K562 (cell line): ENCODE data around the gene ZFP42. TPM values are rescaled to one million over a fixed set of nuclear protein-coding genes. Genes with fewer than 3 reads are reported as not detected.
A peak's percentile ranks its signal among the peaks of the same experiment; 100 is the strongest.

Experiments used
- ATAC-seq: fragments of 200-7000 bp; cut with Tn5 transposase; 3 replicates; pipeline ENCODE4 v1.9.1; 2020; ENCODE audit warnings: moderate library complexity
- Bru-seq: library from RNA; stranded (reverse); fragments of 400-500 nt; gene quantifications from one replicate; lab custom pipeline; 2021; lab: Mats Ljungman, UMichigan
- BruChase-seq, 2 experiments: library from RNA; stranded (reverse); fragments of 400-500 nt; gene quantifications; one replicate each; lab custom pipeline; 2021; lab: Mats Ljungman, UMichigan
- BruUV-seq: library from RNA; stranded (reverse); fragments of 400-500 nt; replicated peaks from 2 replicates; lab custom pipeline; 2021; lab: Mats Ljungman, UMichigan
- CTCF ChIA-PET: fragments of 300-600 bp; formaldehyde crosslinking; extraction: SDS; loops from one replicate; lab custom pipeline; 2021; ENCODE audit warnings: low intra/inter-chr PET ratio; lab: Yijun Ruan, JAX
- POLR2A ChIA-PET: fragments of 300-600, 350-650 bp; sonication (Branson Sonifier 250); formaldehyde crosslinking; extraction: SDS; loops from one replicate; lab custom pipeline; 2021; ENCODE audit warnings: antibody characterized with exemption, inconsistent platforms; lab: Yijun Ruan, JAX
- DNase-seq, 4 experiments: peaks; one replicate each; pipeline versions ENCODE4 v3.0.0 to v3.0.0-alpha.2; 2011 to 2018; ENCODE audit warnings: low spot score in 3 of 4, mixed read lengths in 3 of 4; ENCODE audit errors: extremely low read depth in 1 of 4
- FAIRE-seq: peaks from 2 replicates; lab custom pipeline; 2011; peaks lifted over from hg19 to GRCh38; lab: Jason Lieb, UNC
- H2AFZ ChIP-seq: 2 replicates; pipeline ENCODE4 v1.6.0; 2011; ENCODE audit warnings: low read depth, low read length, control low read depth, inconsistent platforms
- H3K27ac ChIP-seq: fragments of 200-600 bp; 3 replicates; pipeline ENCODE4 v1.8.0; 2011; ENCODE audit warnings: low read depth, mild to moderate bottlenecking, control low read depth, inconsistent platforms, low read length, moderate library complexity, mixed read lengths; ENCODE audit errors: extremely low read depth
- H3K27me3 ChIP-seq, 2 experiments: fragments of 300-600 bp in 1 of 2; 2 replicates in 1 of 2; 3 replicates in 1 of 2; pipeline versions ENCODE4 v1.6.0 to v1.8.0; 2011; ENCODE audit warnings: inconsistent platforms in 2 of 2, low read length in 2 of 2, mild to moderate bottlenecking in 1 of 2, mixed read lengths in 1 of 2, moderate library complexity in 1 of 2; ENCODE audit not compliant: control insufficient read depth in 2 of 2, insufficient read depth in 2 of 2
- H3K36me3 ChIP-seq: fragments of 300-600 bp; 3 replicates; pipeline ENCODE4 v1.8.0; 2011; ENCODE audit warnings: mild to moderate bottlenecking, low read length, inconsistent platforms; ENCODE audit not compliant: control insufficient read depth, insufficient read depth
- H3K4me1 ChIP-seq, 2 experiments: fragments of 200-600 bp in 1 of 2; replicated peaks in 1 of 2; 2 replicates in 1 of 2; 3 replicates in 1 of 2; pipeline versions ENCODE4 v1.5.1 to v1.8.0; 2011; ENCODE audit warnings: inconsistent platforms in 2 of 2, low read length in 2 of 2, mild to moderate bottlenecking in 1 of 2, mixed read lengths in 1 of 2, moderate library complexity in 1 of 2; ENCODE audit not compliant: control insufficient read depth in 2 of 2, insufficient read depth in 2 of 2
- H3K4me2 ChIP-seq: 2 replicates; pipeline ENCODE4 v1.6.1; 2011; ENCODE audit warnings: low read length, control low read depth, inconsistent platforms, mixed read lengths; ENCODE audit not compliant: insufficient read depth
- H3K4me3 ChIP-seq: fragments of 200-600 bp; sonication (generic), shearing (Covaris generic); 2 replicates; pipeline ENCODE4 v1.5.1; 2016; ENCODE audit warnings: control low read depth, inconsistent platforms
- H3K79me2 ChIP-seq: fragments of 200-600 bp; 3 replicates; pipeline ENCODE4 v1.8.0; 2011; ENCODE audit warnings: low read length, inconsistent platforms; ENCODE audit not compliant: control insufficient read depth, insufficient read depth
- H3K9ac ChIP-seq, 2 experiments: 2 replicates each; pipeline versions ENCODE4 v1.6.0 to v1.6.1; 2011; ENCODE audit warnings: low read depth in 2 of 2, low read length in 2 of 2, control low read depth in 1 of 2, inconsistent platforms in 1 of 2, mild to moderate bottlenecking in 1 of 2, mixed read lengths in 1 of 2; ENCODE audit not compliant: insufficient read depth in 1 of 2
- H3K9me1 ChIP-seq: one replicate; pipeline ENCODE4 v1.6.0; 2011; ENCODE audit warnings: inconsistent platforms, mild to moderate bottlenecking, low read length, moderate library complexity; ENCODE audit not compliant: control insufficient read depth, insufficient read depth
- H3K9me3 ChIP-seq: replicated peaks from 2 replicates; pipeline ENCODE4 v1.5.1; 2011; ENCODE audit warnings: low read depth, low read length, inconsistent platforms; ENCODE audit not compliant: control insufficient read depth, insufficient read depth
- H4K20me1 ChIP-seq: replicated peaks from 2 replicates; pipeline ENCODE4 v1.6.1; 2011; ENCODE audit warnings: low read length, inconsistent platforms, mixed read lengths; ENCODE audit not compliant: control insufficient read depth, insufficient read depth
- CBX3 ChIP-seq, 2 experiments: IDR thresholded peaks; 1 replicate in 1 of 2; 2 replicates in 1 of 2; pipeline ENCODE4 v1.6.1; 2012; ENCODE audit warnings: inconsistent platforms in 2 of 2, low read length in 2 of 2, borderline replicate concordance in 1 of 2, control low read depth in 1 of 2
- PPARD ChIP-seq: fragments of 250-450 bp; sonication (Bioruptor Pico); IDR thresholded peaks from 2 replicates; pipeline ENCODE4 v1.8.0; 2022; ENCODE audit warnings: inconsistent platforms, mild to moderate bottlenecking, moderate library complexity
- SMARCE1 ChIP-seq: fragments of 450-650 bp; IDR thresholded peaks from 2 replicates; pipeline ENCODE4 v1.7.1; 2016; ENCODE audit warnings: mild to moderate bottlenecking
- ZNF140 ChIP-seq: fragments of 250-450 bp; sonication (Bioruptor Pico); IDR thresholded peaks from 2 replicates; pipeline ENCODE4 v1.8.0; 2021; ENCODE audit warnings: moderate library complexity, mild to moderate bottlenecking, inconsistent platforms
- ZNF717 ChIP-seq: fragments of 250-450 bp; sonication (Bioruptor Pico); IDR thresholded peaks from 2 replicates; pipeline ENCODE4 v1.5.0; 2021
- WGBS: fragments of 100-300 bp; shearing (Covaris generic); methylation state at CpG from one replicate; pipeline ENCODE4 v1.1.6; 2016; ENCODE audit warnings: low coverage, mixed read lengths; ENCODE audit not compliant: insufficient coverage; ENCODE audit errors: missing lambda C conversion rate; 5-methylcytosine and 5-hydroxymethylcytosine counted together
- in situ Hi-C: fragments of 300-500 bp; cut with MboI; formaldehyde crosslinking; loops from 4 replicates; pipeline ENCODE4 v1.15.0; 2018; ENCODE audit warnings: inconsistent platforms, mixed read lengths
- intact Hi-C: fragments of 100-400 bp; cut with micrococcal nuclease; formaldehyde crosslinking; loops from 2 replicates; pipeline ENCODE4 v1.14.2; 2022
- long read RNA-seq, 3 experiments: library from polyadenylated mRNA in 2 of 3; library from RNA in 1 of 3; unstranded in 2 of 3; stranded (forward) in 1 of 3; transcript quantifications; one replicate each; pipeline ENCODE4 v2.0.0, GENCODE V29; 2019 to 2022
- polyA minus RNA-seq, 3 experiments: library from RNA; depleted of rRNA, polyadenylated mRNA; stranded (reverse); fragments of >200 nt; gene quantifications; 2 replicates each; pipeline ENCODE4 v1.2.3, GENCODE V29; 2011
- polyA plus RNA-seq, 8 experiments: library from polyadenylated mRNA; depleted of rRNA in 4 of 8; stranded (reverse) in 5 of 8; unstranded in 3 of 8; fragments of >200 nt; fragmentation: Nextera tagmentation in 2 of 8; fragmentation: Illumina TruSeq in 1 of 8; extraction: Ambion mirVana in 2 of 8; extraction: Trizol in 1 of 8; gene quantifications; 2 replicates each; pipeline versions ENCODE4 v1.2.1 to v1.2.3, GENCODE V29; 2011 to 2014; ENCODE audit warnings: inconsistent platforms in 1 of 8, missing spikeins in 1 of 8
- total RNA-seq, 7 experiments: library from RNA; depleted of rRNA in 6 of 7; stranded (reverse); fragments of >200 nt in 6 of 7; fragmentation: Illumina TruSeq in 2 of 7; extraction: Trizol in 2 of 7; gene quantifications; 2 replicates each; pipeline versions ENCODE4 v1.2.1 to v1.2.3, GENCODE V29; 2011 to 2021; ENCODE audit warnings: low replicate concordance in 1 of 7
- TF ChIP-seq, protein P1 (sequence below): fragments of 250-450 bp; sonication (Bioruptor Pico); IDR thresholded peaks from 2 replicates; pipeline ENCODE4 v1.4.0; 2020

Gene ZFP42
- total RNA-seq (2011; cell fraction: chromatin; rRNA removed; ENCODE audit: low replicate concordance): 0.14 and 0.18 TPM in 2 replicates
- total RNA-seq (2011; cell fraction: nucleolus; rRNA removed): 0.26 TPM in 1 of 2 replicates, not detected in the other
- 0.22 TPM in 1 of 2 replicates, not detected in the other for total RNA-seq (2011; cell fraction: nucleoplasm; rRNA removed)
- total RNA-seq (2014; rRNA removed) (0.09 and 0.12 TPM in 2 replicates), total RNA-seq (2014; rRNA removed; fragmentation: Illumina TruSeq; extraction: Trizol) (0.13 and 0.18 TPM in 2 replicates), total RNA-seq (2015; rRNA removed; fragmentation: Illumina TruSeq; extraction: Trizol) (0.08 and 0.18 TPM in 2 replicates), total RNA-seq (2021) (0.20 and 0.31 TPM in 2 replicates), polyA plus RNA-seq (2011; rRNA removed) (0.49 and 0.64 TPM in 2 replicates), polyA plus RNA-seq (2014; fragmentation: Illumina TruSeq; extraction: Trizol) (0.17 and 0.21 TPM in 2 replicates), polyA plus RNA-seq (2014; fragmentation: Nextera tagmentation; extraction: Ambion mirVana) (under 1 TPM; 0.15 to 0.27 TPM), polyA plus RNA-seq (2014; rRNA removed) (0.08 and 0.41 TPM in 2 replicates), polyA minus RNA-seq (2011; rRNA and poly(A)+ RNA removed) (0.35 and 0.69 TPM in 2 replicates), Bru-seq, nascent RNA (percentile 38 among the genes with signal in this experiment), BruChase-seq, experiment 1, labeled RNA remaining after a 2-hour chase (percentile 22 among the genes with signal in this experiment), BruChase-seq, experiment 2, labeled RNA remaining after a 6-hour chase (percentile 24 among the genes with signal in this experiment)
- 0.28 and 0.31 TPM in 2 replicates for polyA plus RNA-seq (2011; cell fraction: cytosol; rRNA removed)
- polyA plus RNA-seq (2011; cell fraction: nucleus; rRNA removed): 0.10 and 0.11 TPM in 2 replicates
- 0.03 and 0.10 TPM in 2 replicates for polyA plus RNA-seq (2012)
- 0.57 TPM in 1 of 2 replicates, not detected in the other for polyA minus RNA-seq (2011; cell fraction: cytosol; rRNA and poly(A)+ RNA removed)
- polyA minus RNA-seq (2011; cell fraction: nucleus; rRNA and poly(A)+ RNA removed): 0.13 and 0.22 TPM in 2 replicates
- long read RNA-seq, experiment 1, partial matches to known transcripts: 0 of 1 reads
- long read RNA-seq, experiment 1, other reads (novel, unspliced or antisense): 1 of 1 reads
- long read RNA-seq, experiment 2: 0 reads
- long read RNA-seq, experiment 3: 0 reads

DNA sequence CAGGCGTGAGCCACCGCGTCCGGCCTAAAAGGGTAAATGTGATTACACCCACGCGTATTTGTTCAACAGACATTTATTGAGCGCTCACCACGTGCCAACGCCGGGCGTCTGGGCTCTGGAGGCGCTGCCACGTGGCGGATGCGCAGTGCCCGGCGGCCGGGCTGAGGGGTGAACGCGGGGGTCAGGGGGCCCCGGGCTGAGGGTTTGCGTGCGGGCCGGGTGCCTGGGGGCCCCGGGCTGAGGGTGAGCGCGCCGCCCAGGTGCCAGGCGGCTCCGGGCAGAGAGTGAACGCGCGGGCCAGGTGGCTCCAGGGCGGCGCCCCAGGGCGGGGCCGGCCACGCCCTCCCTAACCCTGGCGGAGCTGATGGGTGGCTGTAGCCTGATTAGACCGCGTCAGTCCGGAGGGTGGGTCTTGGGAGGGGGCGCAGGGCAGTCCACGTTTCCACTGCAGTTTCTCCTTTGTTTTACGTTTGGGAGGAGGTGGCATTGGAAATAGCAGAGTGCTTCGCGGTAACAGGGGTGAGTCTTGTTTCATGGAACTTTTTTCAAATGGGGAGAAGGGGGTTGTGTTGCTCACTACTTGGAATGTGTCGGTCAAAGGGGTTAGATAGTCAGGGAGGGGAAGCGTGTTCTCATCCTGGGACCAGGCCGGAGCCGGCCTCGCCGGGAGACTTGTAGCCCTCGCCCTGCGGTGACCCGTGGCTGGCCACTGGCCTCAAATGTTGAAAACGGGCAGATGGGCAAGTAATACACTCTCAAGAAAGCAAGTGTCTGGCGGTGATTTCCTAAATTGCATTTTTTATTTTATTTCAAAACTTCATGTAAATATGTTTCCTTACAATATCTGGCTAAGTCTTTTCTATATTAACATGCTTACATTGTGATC lies at the start of gene ZFP42:
Gene ZFP42 (plus strand): TSS at position 450 of the 886 bp plus-strand sequence. CDS start 7,037 bp downstream, outside the sequence.
- no peaks in the 10 kb centered on the region for H3K9me1 ChIP-seq
- DNase-seq (no peak), ATAC-seq (0 out of 3 replicates have a peak, but pooled peaks have one; percentile 26), FAIRE-seq (no peak)
- in situ Hi-C loops: no loop called here
- POLR2A ChIA-PET: no interaction called here
- TF ChIP-seq, protein P1, sequence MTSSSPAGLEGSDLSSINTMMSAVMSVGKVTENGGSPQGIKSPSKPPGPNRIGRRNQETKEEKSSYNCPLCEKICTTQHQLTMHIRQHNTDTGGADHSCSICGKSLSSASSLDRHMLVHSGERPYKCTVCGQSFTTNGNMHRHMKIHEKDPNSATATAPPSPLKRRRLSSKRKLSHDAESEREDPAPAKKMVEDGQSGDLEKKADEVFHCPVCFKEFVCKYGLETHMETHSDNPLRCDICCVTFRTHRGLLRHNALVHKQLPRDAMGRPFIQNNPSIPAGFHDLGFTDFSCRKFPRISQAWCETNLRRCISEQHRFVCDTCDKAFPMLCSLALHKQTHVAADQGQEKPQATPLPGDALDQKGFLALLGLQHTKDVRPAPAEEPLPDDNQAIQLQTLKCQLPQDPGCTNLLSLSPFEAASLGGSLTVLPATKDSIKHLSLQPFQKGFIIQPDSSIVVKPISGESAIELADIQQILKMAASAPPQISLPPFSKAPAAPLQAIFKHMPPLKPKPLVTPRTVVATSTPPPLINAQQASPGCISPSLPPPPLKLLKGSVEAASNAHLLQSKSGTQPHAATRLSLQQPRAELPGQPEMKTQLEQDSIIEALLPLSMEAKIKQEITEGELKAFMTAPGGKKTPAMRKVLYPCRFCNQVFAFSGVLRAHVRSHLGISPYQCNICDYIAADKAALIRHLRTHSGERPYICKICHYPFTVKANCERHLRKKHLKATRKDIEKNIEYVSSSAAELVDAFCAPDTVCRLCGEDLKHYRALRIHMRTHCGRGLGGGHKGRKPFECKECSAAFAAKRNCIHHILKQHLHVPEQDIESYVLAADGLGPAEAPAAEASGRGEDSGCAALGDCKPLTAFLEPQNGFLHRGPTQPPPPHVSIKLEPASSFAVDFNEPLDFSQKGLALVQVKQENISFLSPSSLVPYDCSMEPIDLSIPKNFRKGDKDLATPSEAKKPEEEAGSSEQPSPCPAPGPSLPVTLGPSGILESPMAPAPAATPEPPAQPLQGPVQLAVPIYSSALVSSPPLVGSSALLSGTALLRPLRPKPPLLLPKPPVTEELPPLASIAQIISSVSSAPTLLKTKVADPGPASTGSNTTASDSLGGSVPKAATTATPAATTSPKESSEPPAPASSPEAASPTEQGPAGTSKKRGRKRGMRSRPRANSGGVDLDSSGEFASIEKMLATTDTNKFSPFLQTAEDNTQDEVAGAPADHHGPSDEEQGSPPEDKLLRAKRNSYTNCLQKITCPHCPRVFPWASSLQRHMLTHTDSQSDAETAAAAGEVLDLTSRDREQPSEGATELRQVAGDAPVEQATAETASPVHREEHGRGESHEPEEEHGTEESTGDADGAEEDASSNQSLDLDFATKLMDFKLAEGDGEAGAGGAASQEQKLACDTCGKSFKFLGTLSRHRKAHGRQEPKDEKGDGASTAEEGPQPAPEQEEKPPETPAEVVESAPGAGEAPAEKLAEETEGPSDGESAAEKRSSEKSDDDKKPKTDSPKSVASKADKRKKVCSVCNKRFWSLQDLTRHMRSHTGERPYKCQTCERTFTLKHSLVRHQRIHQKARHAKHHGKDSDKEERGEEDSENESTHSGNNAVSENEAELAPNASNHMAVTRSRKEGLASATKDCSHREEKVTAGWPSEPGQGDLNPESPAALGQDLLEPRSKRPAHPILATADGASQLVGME (CRISPR knock-in tag): no peak
- TF ChIP-seq PPARD (no peak), SMARCE1 (no peak), ZNF140 (CRISPR knock-in tag) (no peak), CBX3 (IDR thresholded peaks at IDR 0.05; ENCODE audit: borderline replicate concordance in 1 of 2, low read length in 2 of 2) (no peak), ZNF717 (CRISPR knock-in tag) (no peak)
- H3K4me1 ChIP-seq: peaks cover 0 to 5% of the 10 kb centered on the region in 2 experiments; a peak in 1 of 5 replicates
- H3K27ac ChIP-seq: no peak within 1 kb of the TSS
- no peaks in the 10 kb centered on the region for H3K79me2 ChIP-seq
- no peaks in the 10 kb centered on the region for H3K36me3 ChIP-seq
- no peak within 1 kb of the TSS for H3K9ac ChIP-seq
- no peak within 1 kb of the TSS for H3K4me3 ChIP-seq
- H3K9me3 ChIP-seq: no peaks in the 10 kb centered on the region
- CTCF ChIA-PET: no interaction called here
- no TSS peak for BruUV-seq
- intact Hi-C loops: no loop called here
- no peaks in the 10 kb centered on the region; a peak in 1 of 5 replicates for H3K27me3 ChIP-seq
- no peak within 1 kb of the TSS for H2AFZ ChIP-seq
- 29% methylated on average over 39 of the region's 58 CpGs for WGBS
- no peak within 1 kb of the TSS for H3K4me2 ChIP-seq
- H4K20me1 ChIP-seq: no peaks in the 10 kb centered on the region
